GM21515 (cell line): ENCODE results near the gene SPTBN1.

Experiments used
- ATAC-seq: cut with Tn5 transposase; IDR thresholded peaks from one replicate; pipeline ENCODE4 v1.9.1; 2021; ENCODE audit not compliant: unreplicated experiment

SPTBN1 gene

GRCh38 chr2:54646170-54646927 lies 190.2 kb downstream of the SPTBN1 start:
- ATAC-seq = no peak

GRCh38 chr2:54648256-54648655 lies 192.1 kb downstream of the SPTBN1 start:
- no peak for ATAC-seq

DNA sequence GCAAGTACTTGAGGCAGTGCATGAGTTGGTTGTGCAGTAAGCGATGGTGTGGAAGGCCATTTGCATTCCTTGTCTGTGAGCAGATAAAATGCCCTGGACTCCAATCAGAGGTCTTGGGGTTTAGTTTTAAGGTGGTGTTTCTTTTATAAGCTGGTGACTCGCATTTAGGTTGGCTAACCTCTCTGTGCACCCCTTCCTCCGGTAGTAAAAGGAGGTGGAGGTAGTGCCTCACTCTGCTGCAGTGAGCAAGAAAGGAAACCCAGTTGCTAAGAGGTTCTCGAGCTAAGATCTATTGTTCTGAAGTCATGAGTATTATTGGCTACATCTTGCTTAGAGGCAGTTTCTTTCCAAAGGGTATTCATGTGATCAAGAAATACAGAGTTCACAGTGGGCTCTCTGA lies 193.1 kb downstream of the SPTBN1 start:
- no peak for ATAC-seq

DNA sequence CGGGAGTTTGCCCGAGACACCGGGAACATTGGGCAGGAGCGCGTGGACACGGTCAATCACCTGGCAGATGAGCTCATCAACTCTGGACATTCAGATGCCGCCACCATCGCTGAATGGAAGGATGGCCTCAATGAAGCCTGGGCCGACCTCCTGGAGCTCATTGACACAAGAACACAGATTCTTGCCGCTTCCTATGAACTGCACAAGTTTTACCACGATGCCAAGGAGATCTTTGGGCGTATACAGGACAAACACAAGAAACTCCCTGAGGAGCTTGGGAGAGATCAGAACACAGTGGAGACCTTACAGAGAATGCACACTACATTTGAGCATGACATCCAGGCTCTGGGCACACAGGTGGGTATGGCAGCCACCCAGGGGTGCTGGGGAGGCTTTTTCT lies 193.5 kb downstream of the SPTBN1 start:
- no peak for ATAC-seq

- ATAC-seq = no peak
Measured at GRCh38 chr2:54650612-54651011, 194.5 kb downstream of the SPTBN1 start.

- ATAC-seq = no peak
Measured at GRCh38 chr2:54651291-54651690, 195.2 kb downstream of the SPTBN1 start.

- peak; percentile 56 for ATAC-seq
Measured at GRCh38 chr2:54652540-54652939, 196.4 kb downstream of the SPTBN1 start.

DNA sequence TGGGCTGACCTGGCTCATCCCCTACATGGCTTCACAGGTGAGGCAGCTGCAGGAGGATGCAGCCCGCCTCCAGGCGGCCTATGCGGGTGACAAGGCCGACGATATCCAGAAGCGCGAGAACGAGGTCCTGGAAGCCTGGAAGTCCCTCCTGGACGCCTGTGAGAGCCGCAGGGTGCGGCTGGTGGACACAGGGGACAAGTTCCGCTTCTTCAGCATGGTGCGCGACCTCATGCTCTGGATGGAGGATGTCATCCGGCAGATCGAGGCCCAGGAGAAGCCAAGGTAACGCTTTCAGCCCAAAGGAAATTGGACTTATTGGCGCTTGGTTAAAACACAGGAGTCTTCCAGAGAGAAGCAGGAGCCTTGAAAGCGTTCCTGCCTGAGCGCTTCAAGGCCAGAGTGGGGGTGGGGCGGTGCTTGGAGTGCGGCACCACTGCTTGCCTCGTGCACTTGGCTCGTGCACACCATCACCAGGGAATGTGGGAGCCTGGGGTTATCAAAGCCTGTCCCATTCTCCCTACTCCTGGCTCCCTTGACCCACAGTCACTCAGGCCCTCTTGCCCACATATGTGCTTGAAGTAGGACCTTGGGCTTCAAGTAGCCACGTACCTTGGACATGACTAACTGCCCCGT lies 197.6 kb downstream of the SPTBN1 start:
- ATAC-seq = no peak

- ATAC-seq = no peak
Measured at GRCh38 chr2:54655046-54655809, 199.1 kb downstream of the SPTBN1 start.

DNA sequence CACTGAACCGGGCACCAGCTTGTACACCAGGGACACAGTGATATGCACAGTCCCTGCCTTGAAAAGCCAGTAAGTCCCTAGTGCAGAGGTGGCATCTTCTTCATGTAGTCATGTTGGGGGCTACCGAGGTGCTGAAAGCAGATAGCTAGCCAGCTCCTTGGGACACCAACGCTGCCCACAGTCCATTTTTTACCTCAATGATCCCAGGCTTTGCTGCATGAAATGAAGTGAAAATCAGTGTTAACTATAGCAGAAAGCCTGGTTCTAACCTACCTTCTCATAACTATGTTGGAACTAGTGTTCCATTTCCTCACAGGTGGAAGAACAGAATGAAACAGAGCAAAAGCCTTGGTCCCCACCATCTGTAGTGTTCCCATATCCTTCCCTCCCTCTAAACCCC lies 200.7 kb downstream of the SPTBN1 start:
- no peak for ATAC-seq

DNA sequence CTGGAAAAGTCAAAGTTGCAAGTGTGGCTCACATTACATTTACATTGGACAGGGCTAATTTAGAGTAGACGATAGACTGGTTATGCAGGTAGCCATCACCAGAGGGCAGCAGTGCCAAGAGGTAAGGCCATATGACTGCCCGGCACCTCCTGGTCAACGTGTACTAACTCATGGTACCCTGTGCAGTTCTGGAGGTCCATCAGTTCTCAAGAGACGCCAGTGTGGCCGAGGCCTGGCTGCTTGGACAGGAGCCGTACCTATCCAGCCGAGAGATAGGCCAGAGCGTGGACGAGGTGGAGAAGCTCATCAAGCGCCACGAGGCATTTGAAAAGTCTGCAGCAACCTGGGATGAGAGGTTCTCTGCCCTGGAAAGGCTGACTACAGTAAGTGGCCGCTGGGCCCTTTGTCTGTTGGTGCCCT lies 201.5 kb downstream of the SPTBN1 start:
- no peak for ATAC-seq

- ATAC-seq = no peak
Measured at GRCh38 chr2:54658564-54659071, 202.5 kb downstream of the SPTBN1 start.

DNA sequence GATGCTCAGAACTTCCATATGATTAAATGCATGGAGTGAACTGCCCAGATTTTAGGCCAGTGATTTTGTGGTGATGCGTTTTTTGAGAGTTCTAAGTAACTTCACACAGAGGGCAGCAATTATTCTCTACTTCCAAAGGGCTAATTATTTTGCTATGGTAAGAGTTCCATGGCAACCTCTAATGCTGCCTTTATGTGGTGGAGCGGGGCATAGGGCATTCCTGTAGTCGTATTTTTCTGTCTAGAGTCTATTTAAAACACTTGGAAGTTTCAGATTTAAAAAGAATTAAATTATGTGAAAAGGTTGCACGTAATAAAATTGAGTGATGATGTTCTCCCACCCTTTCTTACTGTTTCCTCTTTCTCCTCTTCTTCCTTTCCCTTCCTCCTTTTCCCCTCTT lies 203.4 kb downstream of the SPTBN1 start:
- ATAC-seq = no peak

GRCh38 chr2:54660752-54661151 lies 204.6 kb downstream of the SPTBN1 start:
- no peak for ATAC-seq

DNA sequence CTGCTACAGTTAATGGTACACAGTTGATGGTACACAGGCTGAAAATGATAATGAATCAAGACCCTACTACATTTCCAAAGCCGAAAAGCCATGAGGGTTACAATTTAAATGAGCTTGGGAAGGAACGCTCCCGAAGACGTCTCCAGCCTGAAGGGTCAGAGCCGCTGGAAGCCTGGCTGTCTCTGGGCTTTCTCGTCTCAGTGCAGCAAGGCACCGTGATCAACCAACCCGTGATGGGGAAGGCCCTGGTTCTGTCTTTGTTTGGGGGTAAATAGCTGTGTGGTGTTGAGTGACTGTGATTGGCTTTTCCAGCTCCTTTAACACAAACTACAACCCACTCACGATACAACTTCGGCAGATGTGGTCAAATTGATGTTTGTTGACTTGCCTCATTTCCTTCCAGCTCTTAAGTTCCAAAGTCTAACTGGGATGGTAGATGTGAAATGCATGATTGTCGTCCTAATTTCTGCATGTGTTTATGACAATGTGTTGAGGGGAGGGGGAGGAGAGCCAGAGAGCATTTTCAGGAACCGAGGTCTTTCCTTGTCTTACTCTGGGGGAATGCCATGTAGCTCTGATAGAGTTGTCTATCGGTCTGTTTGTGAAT lies 207.4 kb downstream of the SPTBN1 start:
- no peak for ATAC-seq

DNA sequence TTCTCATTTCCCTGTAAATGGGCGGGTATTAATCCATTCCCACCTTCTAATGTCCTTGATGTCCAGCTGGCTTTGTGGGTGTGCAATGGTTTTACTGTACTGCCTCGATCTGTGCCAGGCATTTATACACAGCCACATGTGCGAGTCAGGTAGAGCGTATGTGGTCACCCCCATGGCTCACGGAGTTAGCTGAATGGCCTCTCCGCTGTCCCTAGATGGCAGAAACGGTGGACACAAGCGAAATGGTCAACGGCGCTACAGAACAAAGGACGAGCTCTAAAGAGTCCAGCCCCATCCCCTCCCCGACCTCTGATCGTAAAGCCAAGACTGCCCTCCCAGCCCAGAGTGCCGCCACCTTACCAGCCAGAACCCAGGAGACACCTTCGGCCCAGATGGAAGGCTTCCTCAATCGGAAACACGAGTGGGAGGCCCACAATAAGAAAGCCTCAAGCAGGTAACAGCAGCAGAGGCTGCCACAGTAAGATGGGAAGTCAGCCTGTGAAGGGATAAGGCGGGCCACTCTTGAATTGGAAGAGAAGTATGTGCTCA lies 208.2 kb downstream of the SPTBN1 start:
- no peak for ATAC-seq

DNA sequence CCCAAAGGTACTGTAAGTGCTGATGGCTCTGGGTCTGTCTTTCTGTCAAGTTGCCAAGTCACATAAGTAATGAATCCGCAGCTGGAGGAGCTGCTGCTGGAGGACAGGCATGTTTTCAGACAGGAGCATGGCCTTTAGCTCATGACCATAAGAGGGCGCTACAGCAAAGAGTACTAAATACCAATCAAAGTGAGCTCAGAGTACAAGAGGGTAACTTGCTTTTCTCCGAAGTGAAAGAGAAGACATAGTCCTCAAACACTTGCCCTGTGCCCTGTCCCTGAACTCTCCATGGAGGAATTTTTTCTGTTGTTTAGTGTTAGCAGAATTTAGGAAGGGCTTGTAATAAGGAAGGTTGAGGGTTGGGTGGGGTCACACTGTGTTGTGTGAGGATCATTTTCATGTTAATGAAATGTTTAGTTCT lies 209.3 kb downstream of the SPTBN1 start:
- no peak for ATAC-seq

GRCh38 chr2:54666131-54666633 lies 210.1 kb downstream of the SPTBN1 start:
- no peak for ATAC-seq

DNA sequence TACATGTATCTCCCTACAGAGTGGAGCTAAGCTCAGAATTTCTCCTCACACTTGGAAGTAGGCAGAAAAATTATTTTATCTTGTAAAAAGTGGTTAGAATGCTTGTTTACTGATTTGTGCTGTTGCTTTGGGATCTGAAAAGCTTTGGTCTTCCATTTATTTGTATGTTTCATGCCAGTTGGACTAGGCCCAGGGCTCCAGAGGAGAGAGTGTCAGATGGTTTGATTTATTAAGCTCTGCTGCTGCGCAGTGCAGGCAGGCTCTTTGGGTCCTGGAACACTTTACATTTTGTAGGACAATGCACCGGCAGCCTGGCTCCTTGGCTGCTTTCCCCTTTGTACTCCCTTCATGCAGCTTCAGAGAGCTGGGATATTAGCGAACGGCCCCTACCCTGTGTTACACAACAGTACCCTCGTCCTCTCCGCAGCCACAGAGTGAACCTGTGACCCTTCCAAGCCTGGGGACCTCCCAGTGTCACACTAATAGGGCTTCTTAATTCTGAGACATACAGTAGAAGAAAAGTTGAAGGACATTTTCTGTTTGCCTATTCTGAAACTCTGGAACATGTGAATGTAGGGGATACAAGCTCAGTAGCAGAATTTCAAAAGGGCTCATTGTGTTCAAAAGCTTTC lies 210.6 kb downstream of the SPTBN1 start:
- no peak for ATAC-seq

DNA sequence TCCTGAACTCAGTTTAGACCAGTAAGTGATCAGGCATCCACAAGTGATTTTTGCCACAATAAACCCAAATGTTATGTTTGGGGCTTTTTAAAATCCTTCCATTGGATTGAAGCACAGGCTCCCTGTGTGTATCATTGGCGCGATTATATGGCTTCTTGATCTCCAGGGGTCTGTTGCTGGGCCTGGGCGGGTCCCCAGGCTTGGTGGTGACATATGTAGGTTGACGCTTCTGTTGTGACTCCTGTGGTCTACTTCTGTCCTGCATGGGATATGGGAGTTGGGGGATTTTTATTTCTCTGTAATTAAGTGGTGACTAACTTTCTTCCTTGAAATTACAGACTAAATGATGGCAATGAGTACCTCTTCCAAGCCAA lies 211.1 kb downstream of the SPTBN1 start:
- ATAC-seq = no peak
